Aorta (tissue), 5 donors: ENCODE results near the gene DNAJC3. TPM values are rescaled to one million over a fixed set of nuclear protein-coding genes. Genes with fewer than 3 reads are reported as not detected.

Experiments used
- ATAC-seq: fragments of 200-7000 bp; cut with Tn5 transposase; one replicate; pipeline ENCODE4 v1.9.1; 2022; ENCODE audit warnings: moderate library complexity; ENCODE audit not compliant: low FRiP score
- DNase-seq, 2 donors: peaks; one replicate each; pipeline ENCODE4 v3.0.0-alpha.2; 2020
- H3K27ac ChIP-seq, 2 donors: one replicate each; pipeline ENCODE4 v1.5.1; 2013; ENCODE audit warnings: low read length in 2 of 2, mild to moderate bottlenecking in 2 of 2, moderate library complexity in 2 of 2, control low read depth in 1 of 2, inconsistent platforms in 1 of 2, low read depth in 1 of 2
- H3K27me3 ChIP-seq, 2 donors: one replicate each; pipeline ENCODE4 v1.6.1; 2013; ENCODE audit warnings: control low read depth in 1 of 2, low read length in 1 of 2, mild to moderate bottlenecking in 1 of 2, moderate library complexity in 1 of 2; ENCODE audit not compliant: insufficient read depth in 2 of 2, control insufficient read depth in 1 of 2
- H3K36me3 ChIP-seq, 2 donors: one replicate each; pipeline ENCODE4 v1.6.1; 2013; ENCODE audit warnings: control low read depth in 1 of 2, low read length in 1 of 2, mild to moderate bottlenecking in 1 of 2; ENCODE audit not compliant: insufficient read depth in 2 of 2, control insufficient read depth in 1 of 2
- H3K4me1 ChIP-seq, 2 donors: one replicate each; pipeline ENCODE4 v1.6.1; 2013; ENCODE audit warnings: low read length in 2 of 2, control low read depth in 1 of 2, mild to moderate bottlenecking in 1 of 2, moderate library complexity in 1 of 2; ENCODE audit not compliant: insufficient read depth in 2 of 2, control insufficient read depth in 1 of 2
- H3K4me3 ChIP-seq, 2 donors: one replicate each; pipeline ENCODE4 v1.5.1; 2013; ENCODE audit warnings: low read length in 2 of 2, control low read depth in 1 of 2, mild to moderate bottlenecking in 1 of 2
- H3K9me3 ChIP-seq: one replicate; pipeline ENCODE4 v1.6.1; 2013; ENCODE audit warnings: mild to moderate bottlenecking, low read length; ENCODE audit not compliant: control insufficient read depth
- WGBS, 2 donors: extraction: QIAGEN DNeasy Blood & Tissue Kit; methylation state at CpG; one replicate each; pipeline ENCODE4 v1.1.7; 2013; 5-methylcytosine and 5-hydroxymethylcytosine counted together
- intact Hi-C, 2 donors: fragments of 100-400 bp; cut with DNase I; formaldehyde crosslinking; loops; one replicate each; pipeline versions ENCODE4 v1.14.2 to v1.15.0; 2022
- polyA plus RNA-seq, 2 donors: library from polyadenylated mRNA; stranded (reverse); fragments of 200-250 nt; gene quantifications; one replicate each; pipeline ENCODE4 v1.2.3, GENCODE V29; 2013
- total RNA-seq, 2 donors: library from RNA; stranded (reverse); fragmentation: NEBNext Ultra II Directional; extraction: Animal tissue kit (Norgen Biotek cat#: 25700); gene quantifications; one replicate each; pipeline ENCODE4 v1.2.1, GENCODE V29; 2021
- donor health status: healthy with polysubstance abuse.
- donor health status: Bipolar disorder and iron deficiency.
- donor health status: DM: no; HTN: no; CAD: no.
- donor health status: DM: no; HTN: no; CAD: no.
- donor health status: DM: yes; HTN: yes; CAD: no.

DNAJC3 gene
- total and polyA plus RNA-seq, 4 donors, result 11.8 to 60.3 (median 38.4) TPM

- Histone ChIP-seq H3K4me3 (peak overlapping the region; percentile 31 to 51), H3K4me1 (peaks cover 0 to 2% of the 10 kb centered on the region in 2 donors), H3K27ac (no peak overlapping the region), H3K27me3 (no peaks in the 10 kb centered on the region), H3K9me3 (no peaks in the 10 kb centered on the region), H3K36me3 (no peaks in the 10 kb centered on the region)
- 5% methylated on average over 28 to 35 of the region's 35 CpGs for WGBS, 2 donors
- intact Hi-C loops, result loop anchor here in 1 of 2 donors (5.0 kb wide), 1 partner anchor 35 kb away; the partner anchor contains the start of gene DNAJC3
- DNase-seq, result peak; percentile 64 to 82
- ATAC-seq, result peak; percentile 80
These were observed 34.8 kb upstream of the DNAJC3 start for GRCh38 chr13:95642028-95642621.

GRCh38 chr13:95642999-95643398 lies 33.9 kb upstream of the DNAJC3 start:
- 37 to 46% methylated on average over 3 of the region's 3 CpGs for WGBS, 2 donors
- DNase-seq, result no peak
- no peaks in the 10 kb centered on the region for H3K9me3 ChIP-seq
- H3K4me3 ChIP-seq, result peak overlapping the region in 1 of 2 donors; percentile 76
- no peak overlapping the region for H3K27ac ChIP-seq
- ATAC-seq, result no peak
- no peaks in the 10 kb centered on the region for H3K27me3 ChIP-seq
- H3K4me1 ChIP-seq, result peaks cover 0 to 2% of the 10 kb centered on the region in 2 donors
- no peaks in the 10 kb centered on the region for H3K36me3 ChIP-seq
- intact Hi-C loops, result loop anchor here in 1 of 2 donors (5.0 kb wide), 1 partner anchor 34 kb away; the partner anchor contains the start of gene DNAJC3

GRCh38 chr13:95643571-95643935 lies 33.4 kb upstream of the DNAJC3 start:
- Histone ChIP-seq H3K4me1 (peaks cover 0 to 2% of the 10 kb centered on the region in 2 donors), H3K9me3 (no peaks in the 10 kb centered on the region), H3K4me3 (peak overlapping the region; percentile 10 to 76), H3K27me3 (no peaks in the 10 kb centered on the region), H3K27ac (no peak overlapping the region), H3K36me3 (no peaks in the 10 kb centered on the region)
- peak; percentile 24 for ATAC-seq
- intact Hi-C loops, result loop anchor here in 1 of 2 donors (5.0 kb wide), 1 partner anchor 34 kb away; the partner anchor contains the start of gene DNAJC3
- DNase-seq, result no peak
- 1 to 2% methylated on average over 16 of the region's 16 CpGs for WGBS, 2 donors

- DNase-seq (peak; percentile 51 to 83), ATAC-seq (peak; percentile 70)
- Histone ChIP-seq H3K36me3 (no peaks in the 10 kb centered on the region), H3K27me3 (no peaks in the 10 kb centered on the region), H3K4me3 (peak overlapping the region; percentile 76 to 82), H3K9me3 (no peaks in the 10 kb centered on the region), H3K4me1 (peaks cover 0 to 2% of the 10 kb centered on the region in 2 donors), H3K27ac (no peak overlapping the region)
- intact Hi-C loops, result loop anchor here in 1 of 2 donors (5.0 kb wide), 1 partner anchor 33 kb away; the partner anchor contains the start of gene DNAJC3
- WGBS, 2 donors, result 1% methylated on average over 47 to 62 of the region's 62 CpGs
These were observed 32.9 kb upstream of the DNAJC3 start for GRCh38 chr13:95643936-95644598.

GRCh38 chr13:95644601-95645052 lies 32.3 kb upstream of the DNAJC3 start, which contains the start of gene DZIP1:
Gene DZIP1, minus strand, starts transcription at chr13:95644706. Its CDS starts 2,677 bp downstream, at chr13:95642029.
- H3K27me3 ChIP-seq, result no peaks in the 10 kb centered on the region
- H3K4me3 ChIP-seq, result peak within 1 kb of the TSS; percentile 76 to 82
- H3K36me3 ChIP-seq, result no peaks in the 10 kb centered on the region
- peaks cover 0 to 2% of the 10 kb centered on the region in 2 donors for H3K4me1 ChIP-seq
- H3K27ac ChIP-seq, result no peak within 1 kb of the TSS
- 0 to 1% methylated on average over 25 to 30 of the region's 30 CpGs for WGBS, 2 donors
- intact Hi-C loops, result loop anchor here in 1 of 2 donors (5.0 kb wide), 1 partner anchor 33 kb away; the partner anchor contains the start of gene DNAJC3
- DNase-seq (peak; percentile 87 to 91), ATAC-seq (peak; percentile 92)
- no peaks in the 10 kb centered on the region for H3K9me3 ChIP-seq

DNA sequence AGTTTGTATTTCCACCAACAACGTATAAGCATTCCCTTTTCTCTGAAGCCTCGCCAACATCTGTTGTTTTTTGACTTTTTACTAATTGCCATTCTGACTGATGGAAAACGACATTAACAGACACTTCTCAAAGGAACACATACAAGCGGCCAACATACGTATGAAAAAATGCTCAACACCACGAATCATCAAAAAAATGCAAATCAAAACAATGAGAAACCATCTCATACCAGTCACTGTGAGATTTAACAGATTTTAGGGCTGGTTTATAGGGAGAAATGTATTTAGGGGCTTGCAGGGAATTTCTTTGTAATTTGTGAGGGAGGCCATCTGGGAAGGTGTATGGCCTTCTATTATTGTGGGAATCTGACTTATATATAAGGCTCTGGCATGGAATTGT lies 29.6 kb upstream of the DNAJC3 start:
- 64 to 72% methylated on average over 6 of the region's 6 CpGs for WGBS, 2 donors
- intact Hi-C loops, result no loop called here

GRCh38 chr13:95650696-95651095 lies 26.2 kb upstream of the DNAJC3 start:
- Histone ChIP-seq H3K27me3 (no peaks in the 10 kb centered on the region), H3K4me1 (no peaks in the 10 kb centered on the region), H3K27ac (no peak overlapping the region), H3K4me3 (no peak overlapping the region), H3K36me3 (no peaks in the 10 kb centered on the region), H3K9me3 (no peaks in the 10 kb centered on the region)
- DNase-seq (no peak), ATAC-seq (no peak)
- 91 to 92% methylated on average over 5 of the region's 5 CpGs for WGBS, 2 donors
- intact Hi-C loops, result no loop called here

More for the DNA sequence above, 29.6 kb upstream of the DNAJC3 start:
- ATAC-seq (no peak), DNase-seq (no peak)
- H3K27ac ChIP-seq, result no peak overlapping the region
- H3K4me1 ChIP-seq, result peaks cover 0 to 2% of the 10 kb centered on the region in 2 donors
- H3K36me3 ChIP-seq, result no peaks in the 10 kb centered on the region
- H3K27me3 ChIP-seq, result no peaks in the 10 kb centered on the region
- H3K9me3 ChIP-seq, result no peaks in the 10 kb centered on the region
- H3K4me3 ChIP-seq, result no peak overlapping the region

DNA sequence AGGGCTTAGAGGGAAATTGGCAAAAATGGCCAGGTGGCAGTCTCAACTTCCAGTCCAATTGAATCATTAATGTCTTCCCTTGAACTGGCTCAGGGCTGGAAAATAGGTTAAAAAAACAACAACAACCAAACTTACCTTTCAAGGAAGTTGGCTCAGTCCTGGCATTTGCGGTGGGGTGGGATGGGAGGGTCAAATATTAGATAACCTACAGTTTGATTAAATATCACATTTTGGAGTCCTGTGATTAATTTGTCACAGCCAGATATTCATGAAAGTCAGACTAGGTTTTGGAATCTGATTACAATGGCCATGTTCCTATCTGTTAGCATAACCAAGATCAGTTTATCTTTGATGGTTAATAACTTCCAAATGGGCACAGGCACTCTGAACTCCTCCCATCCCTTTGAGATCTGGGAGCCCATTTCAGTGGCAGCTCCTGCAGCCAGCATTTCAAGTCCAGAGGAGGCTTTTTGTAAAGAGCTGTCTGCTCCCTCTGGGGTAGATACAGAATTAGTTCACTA lies 24.6 kb upstream of the DNAJC3 start:
- Histone ChIP-seq H3K27ac (no peak overlapping the region), H3K4me1 (no peaks in the 10 kb centered on the region), H3K4me3 (no peak overlapping the region), H3K36me3 (no peaks in the 10 kb centered on the region), H3K9me3 (no peaks in the 10 kb centered on the region), H3K27me3 (no peaks in the 10 kb centered on the region)
- WGBS, 2 donors, result 67% methylated on average over 1 of the region's 1 CpG
- intact Hi-C loops, result no loop called here
- ATAC-seq (no peak), DNase-seq (no peak)
